GM21515 (cell line): Measurements from ENCODE around the gene ATP9B.

Source experiments
- ATAC-seq: cut with Tn5 transposase; IDR thresholded peaks from one replicate; pipeline ENCODE4 v1.9.1; 2021; ENCODE audit not compliant: unreplicated experiment

Gene ATP9B, protein sequence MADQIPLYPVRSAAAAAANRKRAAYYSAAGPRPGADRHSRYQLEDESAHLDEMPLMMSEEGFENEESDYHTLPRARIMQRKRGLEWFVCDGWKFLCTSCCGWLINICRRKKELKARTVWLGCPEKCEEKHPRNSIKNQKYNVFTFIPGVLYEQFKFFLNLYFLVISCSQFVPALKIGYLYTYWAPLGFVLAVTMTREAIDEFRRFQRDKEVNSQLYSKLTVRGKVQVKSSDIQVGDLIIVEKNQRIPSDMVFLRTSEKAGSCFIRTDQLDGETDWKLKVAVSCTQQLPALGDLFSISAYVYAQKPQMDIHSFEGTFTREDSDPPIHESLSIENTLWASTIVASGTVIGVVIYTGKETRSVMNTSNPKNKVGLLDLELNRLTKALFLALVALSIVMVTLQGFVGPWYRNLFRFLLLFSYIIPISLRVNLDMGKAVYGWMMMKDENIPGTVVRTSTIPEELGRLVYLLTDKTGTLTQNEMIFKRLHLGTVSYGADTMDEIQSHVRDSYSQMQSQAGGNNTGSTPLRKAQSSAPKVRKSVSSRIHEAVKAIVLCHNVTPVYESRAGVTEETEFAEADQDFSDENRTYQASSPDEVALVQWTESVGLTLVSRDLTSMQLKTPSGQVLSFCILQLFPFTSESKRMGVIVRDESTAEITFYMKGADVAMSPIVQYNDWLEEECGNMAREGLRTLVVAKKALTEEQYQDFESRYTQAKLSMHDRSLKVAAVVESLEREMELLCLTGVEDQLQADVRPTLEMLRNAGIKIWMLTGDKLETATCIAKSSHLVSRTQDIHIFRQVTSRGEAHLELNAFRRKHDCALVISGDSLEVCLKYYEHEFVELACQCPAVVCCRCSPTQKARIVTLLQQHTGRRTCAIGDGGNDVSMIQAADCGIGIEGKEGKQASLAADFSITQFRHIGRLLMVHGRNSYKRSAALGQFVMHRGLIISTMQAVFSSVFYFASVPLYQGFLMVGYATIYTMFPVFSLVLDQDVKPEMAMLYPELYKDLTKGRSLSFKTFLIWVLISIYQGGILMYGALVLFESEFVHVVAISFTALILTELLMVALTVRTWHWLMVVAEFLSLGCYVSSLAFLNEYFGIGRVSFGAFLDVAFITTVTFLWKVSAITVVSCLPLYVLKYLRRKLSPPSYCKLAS

DNA sequence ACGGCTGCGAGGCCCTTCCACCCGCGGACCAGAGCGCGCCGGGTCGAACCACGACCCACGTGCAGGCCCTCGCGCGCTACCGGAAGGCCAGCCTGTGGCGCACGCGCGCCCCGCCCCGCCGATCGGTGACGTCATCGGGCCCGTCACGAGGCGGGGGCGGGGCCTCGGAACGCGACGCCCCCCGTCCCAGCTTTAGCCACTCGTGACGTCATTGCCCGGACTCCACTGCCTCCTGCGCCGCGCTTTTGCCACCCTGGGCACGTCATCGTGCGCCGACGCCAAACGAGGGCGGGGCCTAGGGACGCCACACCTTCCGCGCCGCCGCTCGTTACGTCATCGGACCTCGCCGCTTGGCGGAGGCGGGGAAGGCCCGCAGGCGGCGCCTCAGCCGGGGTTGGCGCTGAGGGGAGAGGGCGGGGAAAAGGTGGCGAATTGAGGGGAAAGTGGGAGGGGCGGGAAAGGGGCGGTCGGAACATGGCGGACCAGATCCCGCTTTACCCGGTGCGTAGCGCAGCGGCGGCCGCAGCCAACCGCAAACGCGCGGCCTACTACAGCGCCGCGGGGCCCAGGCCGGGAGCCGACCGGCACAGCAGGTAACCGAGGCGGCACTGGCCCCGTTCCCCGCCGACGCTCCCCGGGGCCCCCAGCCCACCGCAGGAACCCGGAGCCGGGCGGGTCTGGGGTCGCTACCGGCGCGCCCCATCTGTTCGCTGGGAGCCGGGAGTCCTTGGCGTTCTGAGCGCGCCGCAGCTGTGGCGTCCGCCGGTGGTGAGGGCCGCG is at the start of gene ATP9B:
Gene ATP9B, plus strand, starts transcription at position 458 of the 780 bp plus-strand sequence. Its CDS starts 17 bp downstream, at position 475.
- peak; percentile 89 for ATAC-seq

DNA sequence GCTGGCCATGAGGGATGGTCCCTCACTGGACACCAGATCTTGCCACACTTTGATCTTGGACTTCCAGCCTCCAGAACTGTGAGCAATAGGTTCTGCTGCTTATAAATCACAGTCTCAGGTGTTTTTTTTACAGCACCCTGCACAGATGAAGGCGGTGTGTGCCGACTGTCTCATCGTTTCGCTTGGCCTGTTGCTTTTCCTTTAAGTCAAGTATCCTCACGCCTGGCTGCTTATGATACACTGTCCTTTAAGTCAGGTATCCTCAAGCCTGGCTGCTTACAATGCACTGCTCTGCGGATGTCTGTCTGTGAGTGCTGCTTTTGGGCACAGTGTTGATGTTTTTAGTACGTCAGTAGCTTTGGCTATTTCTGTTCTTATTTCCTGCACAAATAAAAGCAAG is 49.3 kb upstream of the ATP9B start:
- ATAC-seq = no peak

DNA sequence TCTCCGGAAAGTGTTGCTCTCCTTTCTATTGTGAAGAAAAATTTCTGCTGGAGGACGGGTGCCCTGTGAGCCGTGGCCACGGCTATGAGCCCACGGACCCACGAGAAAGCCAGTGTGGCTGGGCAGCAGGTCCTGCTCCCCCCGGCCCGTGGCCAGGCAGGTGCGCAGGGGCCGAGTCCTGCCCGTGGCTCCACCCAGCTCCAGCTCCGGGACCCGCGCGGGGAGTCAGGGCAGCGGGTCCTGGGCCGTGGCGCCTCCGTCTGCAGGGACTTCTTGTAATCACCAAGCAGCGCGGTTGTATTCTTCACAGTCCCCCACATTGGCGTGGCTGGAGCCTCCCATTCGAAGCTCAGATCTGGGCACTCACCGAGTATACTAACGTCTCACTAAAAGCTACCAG is 46.6 kb upstream of the ATP9B start:
- ATAC-seq = no peak

DNA sequence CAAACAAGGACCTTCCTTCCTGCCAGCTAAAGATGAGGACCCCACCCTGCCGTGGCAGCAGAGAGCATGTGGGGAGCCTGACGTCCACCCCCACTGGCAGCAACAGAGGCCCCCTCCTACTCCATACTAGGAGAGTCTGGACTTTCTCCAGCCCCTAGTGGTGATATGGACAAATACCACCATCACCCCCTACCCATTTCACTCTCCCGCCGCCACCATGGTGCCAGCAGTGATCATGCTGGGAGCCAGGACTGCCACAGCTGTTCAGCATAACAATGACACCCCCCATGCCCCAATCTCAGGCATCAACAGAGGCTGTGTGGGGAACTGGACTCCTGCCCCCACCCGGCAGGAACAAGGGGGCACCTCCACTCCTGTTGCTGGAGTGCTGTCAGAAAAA is 42.7 kb upstream of the ATP9B start:
- ATAC-seq = no peak

DNA sequence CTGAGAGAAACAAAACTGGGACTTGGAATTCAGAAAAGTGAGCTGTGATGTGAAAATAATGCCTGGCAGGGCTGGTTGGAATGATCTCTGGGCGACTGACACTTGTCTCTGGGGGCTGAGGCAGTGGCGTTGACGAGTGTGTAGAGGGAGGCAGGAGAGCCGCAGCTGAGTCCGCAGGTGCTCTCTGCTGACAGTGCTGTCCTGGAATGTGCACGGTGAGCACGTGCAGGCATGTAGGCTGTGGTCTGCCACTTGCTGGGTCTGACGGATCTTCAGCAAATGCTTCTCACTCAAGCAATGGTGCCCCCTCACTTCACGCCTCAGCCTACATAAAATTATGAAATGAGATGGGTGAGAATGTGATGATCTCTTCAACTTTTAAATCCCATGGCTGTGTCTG is 38.5 kb upstream of the ATP9B start:
- no peak for ATAC-seq

DNA sequence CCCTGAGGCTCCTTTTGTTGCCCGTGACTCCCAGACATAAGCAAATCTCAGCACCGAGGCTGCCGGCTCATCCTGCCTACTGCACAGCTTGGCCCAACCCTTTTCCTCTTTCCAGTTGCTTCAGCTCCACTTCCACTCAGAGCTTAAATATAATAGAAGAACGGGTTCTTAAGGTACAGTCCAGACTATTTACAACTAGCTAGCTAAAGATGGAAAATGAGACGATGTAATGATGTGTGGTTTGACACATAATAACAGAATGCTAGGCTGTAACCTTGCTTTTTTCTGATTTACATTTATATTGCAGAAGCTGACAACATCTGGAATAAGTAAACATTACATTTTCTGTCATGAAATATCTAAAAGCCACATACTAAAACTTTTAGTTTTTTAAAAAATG is 26.9 kb upstream of the ATP9B start:
- no peak for ATAC-seq

DNA sequence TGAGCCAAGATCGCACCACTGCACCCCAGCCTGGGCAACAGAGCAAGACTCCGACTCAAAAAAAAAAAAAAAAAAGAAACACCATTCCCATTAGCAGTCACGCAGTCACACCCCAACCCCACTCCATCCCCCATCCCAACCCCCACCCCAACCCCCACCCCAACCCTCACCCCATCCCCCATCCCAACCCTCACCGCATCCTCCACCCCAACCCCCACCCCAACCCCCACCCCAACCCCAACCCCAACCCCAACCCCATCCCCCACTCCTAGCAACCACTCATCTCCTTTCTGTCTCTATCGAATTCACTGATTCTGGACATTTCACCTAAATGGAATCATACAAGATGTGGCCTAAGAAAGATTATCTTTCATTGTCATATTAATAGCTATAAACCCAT is 25.9 kb upstream of the ATP9B start:
- no peak for ATAC-seq

DNA sequence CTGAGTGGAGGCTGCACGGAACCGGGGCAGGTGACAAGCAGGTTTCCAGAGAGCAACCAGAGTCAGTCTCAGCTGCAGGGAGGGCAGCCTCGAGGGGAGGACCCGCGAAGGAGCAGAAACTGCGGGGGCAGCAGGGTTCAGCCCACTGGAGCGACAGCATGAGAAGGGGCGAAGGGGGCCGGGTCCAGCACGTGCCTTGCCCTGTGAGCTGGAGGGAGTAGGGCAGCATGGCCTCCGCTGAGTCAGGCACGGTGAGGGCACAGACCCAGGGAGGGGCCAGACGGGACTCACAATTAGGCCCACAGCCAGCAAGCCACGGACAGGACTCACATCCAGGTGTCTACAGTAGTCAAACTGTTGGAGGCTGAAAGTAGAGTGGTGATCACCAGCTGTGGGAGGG is 22.7 kb upstream of the ATP9B start:
- ATAC-seq = no peak

DNA sequence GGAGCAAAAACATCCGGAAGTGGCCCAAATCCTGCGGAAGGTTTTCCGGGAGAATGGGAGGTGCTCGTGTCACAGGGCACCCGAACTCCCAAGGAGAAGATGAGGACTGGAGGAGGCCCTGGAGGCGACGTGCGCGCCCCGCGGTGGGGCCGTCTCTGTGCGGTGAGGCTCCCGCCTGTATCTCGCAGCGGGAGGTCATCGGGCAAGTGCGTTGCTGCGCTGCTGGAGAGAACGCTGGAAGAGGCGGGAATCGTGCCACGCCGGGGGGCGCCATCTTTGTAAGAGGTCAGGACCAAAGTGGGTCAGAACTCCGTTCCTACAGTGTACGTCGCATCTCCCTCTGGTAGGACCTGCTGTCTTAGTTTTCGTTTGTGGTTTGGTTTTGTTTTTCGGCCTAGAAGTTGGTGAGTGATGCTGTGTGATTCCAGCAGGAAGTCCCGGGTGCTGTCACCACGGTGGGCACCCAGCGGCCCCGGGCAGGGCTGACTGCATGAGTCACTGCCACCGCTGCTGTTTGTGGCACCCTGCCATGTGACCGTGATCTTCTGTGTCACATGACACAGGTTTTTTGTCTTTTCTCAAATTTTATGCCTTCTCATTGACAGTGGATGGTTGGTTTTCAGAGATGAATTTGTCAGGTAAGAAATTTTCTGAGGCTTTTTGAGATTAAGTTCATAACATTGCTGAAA is 21.5 kb upstream of the ATP9B start:
- ATAC-seq = no peak

DNA sequence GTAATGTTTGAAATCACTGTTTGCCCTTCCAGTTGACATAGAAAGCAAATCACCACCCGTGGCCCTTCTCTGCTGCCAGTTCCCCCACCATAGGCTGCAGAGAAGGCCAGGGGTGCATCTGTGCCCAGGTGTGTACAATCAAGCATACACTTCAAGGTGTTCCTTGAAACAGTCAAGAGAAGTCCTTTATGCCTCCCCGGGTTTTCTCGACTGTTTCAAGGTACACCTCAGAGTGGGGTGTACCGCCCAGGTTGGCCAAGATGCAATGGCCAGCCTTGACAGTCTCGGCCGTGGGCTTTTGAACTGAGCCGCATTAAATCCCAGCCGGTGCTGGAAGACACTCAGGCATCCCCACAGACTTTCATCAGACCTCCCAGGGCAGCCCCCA is 21.0 kb upstream of the ATP9B start:
- ATAC-seq = no peak

DNA sequence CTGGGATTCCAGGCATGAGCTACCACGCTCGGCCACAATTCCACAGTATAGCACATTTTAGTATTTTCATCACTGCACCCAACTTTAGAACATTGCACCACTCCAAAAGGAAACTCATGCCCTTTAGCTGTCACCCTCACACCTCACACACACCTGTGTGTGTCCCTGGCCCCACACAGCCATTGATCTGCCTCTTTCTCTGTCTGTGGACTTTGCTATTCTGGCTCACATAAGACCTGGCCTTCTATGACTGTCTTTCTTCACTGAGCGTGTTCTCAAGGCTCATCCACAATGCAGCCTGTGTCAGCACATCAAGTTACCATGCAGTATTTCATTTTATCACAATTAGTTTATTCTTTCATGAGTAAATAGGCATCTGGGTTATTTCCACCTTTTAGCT is 19.7 kb upstream of the ATP9B start:
- no peak for ATAC-seq

DNA sequence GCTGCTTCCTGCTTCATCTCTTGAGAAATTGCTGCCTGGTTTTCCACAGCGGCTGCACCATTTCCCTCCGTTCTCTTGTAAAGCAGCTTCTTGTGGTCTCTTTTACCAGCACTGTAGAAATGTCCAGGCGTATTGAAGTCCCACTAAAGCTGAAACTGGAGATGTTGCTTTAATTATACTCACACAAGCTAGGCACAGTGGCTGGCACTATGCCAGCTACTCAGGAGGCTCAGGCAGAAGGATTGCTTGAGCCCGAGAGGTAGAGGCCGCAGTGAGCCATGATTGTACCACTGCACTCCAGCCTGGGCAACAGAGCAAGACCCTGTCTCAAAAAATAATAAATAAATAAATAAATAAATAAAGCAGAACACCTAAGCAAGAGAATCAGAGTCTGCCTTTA is 19.2 kb upstream of the ATP9B start:
- ATAC-seq = no peak

DNA sequence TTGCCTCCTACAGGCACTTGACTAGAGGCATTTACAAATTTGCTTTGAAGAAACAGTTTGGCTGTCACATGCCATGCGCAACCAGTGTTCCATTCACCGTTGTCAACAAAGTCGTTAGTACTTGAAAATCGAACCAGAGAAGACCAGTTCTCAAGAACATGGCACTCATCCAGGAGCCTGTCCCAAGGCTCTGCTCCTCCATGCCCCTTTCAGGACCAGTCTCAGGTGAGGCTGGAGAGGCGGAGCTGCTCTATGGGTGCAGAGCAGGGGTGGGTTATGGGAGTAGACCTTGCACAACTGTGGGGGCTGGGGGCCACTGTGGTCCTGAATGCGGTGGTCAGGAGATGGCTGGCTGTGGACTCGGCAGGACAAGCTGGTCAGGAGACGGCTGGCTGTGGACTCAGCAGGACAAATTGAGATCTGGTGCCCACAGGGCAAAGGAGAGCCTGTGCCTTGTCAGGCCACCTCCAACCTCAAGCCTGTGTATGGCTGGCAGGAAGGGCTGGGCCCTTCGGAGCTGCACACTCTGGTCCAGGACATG is 12.3 kb upstream of the ATP9B start:
- ATAC-seq = no peak

DNA sequence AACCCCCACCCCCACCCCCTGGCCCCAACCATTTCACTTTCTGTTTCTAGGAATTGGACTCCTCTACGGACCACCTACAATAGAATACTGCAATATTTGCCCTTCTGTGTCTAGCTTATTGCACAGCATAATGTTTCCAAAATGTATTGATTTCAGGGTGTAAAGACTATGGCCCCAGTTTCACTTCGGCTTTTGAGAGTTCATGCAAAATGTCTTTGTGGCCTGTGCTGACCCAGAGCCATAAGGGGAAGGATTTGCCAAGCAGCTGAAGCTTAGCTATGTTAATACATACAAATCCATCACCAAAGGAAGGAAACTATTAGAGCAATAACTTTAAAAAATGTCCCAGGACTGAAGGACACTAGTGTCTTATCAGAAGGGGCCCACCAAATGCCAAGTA is 11.2 kb upstream of the ATP9B start:
- peak; percentile 84 for ATAC-seq

DNA sequence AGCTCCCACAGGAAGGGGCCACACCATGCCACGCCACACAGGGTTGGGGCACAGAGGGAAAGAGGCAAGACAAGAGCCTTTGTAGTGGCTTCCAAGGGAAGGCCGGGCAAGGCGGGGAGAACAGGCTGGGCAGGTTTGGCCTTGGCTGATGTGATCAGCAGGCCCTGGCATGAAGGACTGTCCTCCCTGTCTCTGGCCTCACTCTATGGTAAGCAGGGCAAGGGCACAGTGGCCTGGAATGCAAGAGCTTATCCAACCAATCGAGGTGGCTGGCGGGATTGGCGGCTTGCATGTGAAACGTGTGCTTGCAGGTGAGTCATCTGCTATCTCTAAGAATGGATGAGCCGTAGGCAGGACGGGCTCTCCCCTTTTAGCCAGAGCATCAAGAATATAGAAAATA is 6.4 kb upstream of the ATP9B start:
- ATAC-seq = no peak

DNA sequence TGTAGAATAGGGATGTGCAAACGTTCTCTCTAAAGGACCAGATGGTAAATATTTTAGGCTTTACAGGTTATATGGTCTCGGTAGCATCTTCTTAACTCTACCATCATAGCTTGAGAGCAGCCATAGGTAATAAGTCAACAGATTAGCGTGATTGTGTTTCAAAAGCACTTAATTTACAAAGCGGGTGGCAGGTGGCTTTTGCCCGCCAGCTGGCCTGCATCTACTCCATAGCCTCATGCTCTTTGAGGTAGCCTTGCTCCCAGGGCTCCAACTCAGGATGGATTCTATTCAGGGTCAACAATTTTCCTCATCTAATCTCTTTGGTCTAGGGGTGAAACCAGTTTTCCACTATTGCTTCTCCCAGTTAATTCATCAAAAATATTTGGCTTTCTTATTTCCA is 5.0 kb upstream of the ATP9B start:
- no peak for ATAC-seq

DNA sequence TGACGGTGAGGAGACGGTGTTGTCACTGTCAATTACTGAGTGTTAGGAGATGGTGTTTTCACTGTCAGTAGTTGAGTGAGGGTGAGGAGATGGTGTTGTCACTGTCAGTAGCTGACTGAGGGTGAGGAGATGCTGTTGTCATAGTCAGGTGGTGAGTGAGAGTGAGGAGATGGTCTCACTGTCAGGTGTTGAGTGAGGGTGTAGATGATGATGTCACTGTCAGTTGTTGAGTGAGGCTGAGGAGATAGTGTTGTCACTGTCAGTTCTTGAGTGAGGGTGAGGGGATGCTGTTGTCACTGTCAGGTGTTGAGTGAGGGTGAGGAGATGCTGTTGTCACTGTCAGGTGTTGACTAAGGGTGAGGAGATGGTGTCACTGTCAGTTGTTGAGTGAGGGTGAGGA is 3.4 kb upstream of the ATP9B start:
- ATAC-seq = no peak

DNA sequence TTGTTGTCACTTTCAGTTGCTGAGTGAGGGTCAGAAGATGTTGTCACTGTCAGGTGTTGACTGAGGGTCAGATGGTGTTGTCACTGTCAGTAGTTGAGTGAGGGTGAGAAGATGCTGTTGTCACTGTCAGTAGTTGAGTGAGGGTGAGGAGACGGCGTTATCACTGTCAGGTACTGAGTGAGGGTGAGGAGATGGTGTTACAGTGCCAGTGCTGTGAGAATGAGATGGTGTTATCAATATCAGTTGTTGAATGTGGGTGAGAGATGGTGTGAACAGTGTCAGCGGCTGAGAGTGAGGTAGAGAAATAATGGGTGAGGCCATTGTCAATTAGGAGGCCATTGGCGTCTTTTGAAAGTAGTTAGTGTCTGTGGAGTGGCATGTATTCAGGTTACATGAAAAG is 1.6 kb upstream of the ATP9B start:
- ATAC-seq = no peak

DNA sequence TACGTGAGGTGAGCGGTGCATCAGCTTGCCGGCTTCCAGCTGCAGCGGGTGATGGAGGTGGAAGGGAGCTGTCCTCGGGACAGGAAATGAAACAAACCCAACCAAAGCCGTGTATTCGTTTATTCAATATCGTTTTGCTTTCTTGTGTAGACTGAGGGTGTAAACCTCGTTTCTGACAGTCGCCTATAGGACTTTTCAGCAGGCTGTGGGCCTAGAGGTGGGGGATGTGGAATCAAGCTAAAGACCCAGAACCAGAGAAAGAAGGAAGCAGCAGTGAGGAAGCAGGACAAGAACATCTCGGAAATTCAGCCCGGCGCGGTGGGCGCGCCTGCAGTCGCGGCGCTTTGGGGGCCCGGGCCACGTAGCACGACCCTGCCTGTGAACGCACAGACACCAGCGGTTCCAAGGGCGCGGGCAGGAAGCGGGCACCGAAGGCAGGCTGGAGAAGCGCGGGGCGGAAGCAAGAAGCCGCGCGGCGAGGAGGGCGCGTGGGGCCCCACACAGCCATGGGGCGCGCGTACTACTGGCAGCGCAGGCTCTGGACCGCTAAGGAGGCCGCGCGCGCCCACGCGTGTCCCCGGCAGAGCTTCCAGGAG is 755 bp upstream of the ATP9B start:
- peak; percentile 0 for ATAC-seq

DNA sequence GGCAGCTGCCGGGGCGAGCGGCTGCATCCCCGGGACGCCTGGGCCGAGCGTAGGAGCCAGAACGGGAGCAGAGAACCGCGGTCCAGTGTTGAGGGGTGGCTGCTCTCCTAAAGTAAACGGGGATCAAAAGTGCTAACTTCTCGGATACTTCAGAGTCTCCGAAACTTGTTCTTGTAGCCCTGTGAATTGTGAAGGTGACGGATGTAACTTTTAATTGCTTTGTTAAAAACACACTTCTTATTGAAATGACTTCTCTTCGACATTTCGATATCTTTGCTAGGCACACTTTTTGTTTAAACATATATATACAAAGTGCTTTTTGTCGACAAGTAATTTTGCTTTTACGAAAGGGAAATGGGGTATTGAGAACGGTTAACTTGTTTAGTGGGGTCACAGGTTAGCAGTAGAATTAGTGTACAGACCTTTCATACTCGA is 540 bp downstream of the ATP9B start:
- no peak for ATAC-seq
